HUES48 (cell line): ENCODE results near the gene CEL.
"Not testable (repeated sequence)": the region's sequence is repeated elsewhere in the genome, so short reads cannot be mapped to it uniquely, and the experiment has no call there.

Experiments used
- H3K27ac ChIP-seq: one replicate; pipeline ENCODE4 v1.7.0; 2013; ENCODE audit warnings: low read depth, low read length, inconsistent platforms
- H3K27me3 ChIP-seq: 2 replicates; pipeline ENCODE4 v1.6.1; 2013; ENCODE audit warnings: mild to moderate bottlenecking, low read length; ENCODE audit not compliant: control insufficient read depth, insufficient read depth
- H3K36me3 ChIP-seq: 2 replicates; pipeline ENCODE4 v1.6.1; 2013; ENCODE audit warnings: low read length; ENCODE audit not compliant: control insufficient read depth, insufficient read depth
- H3K4me1 ChIP-seq: 2 replicates; pipeline ENCODE4 v1.6.1; 2013; ENCODE audit warnings: mild to moderate bottlenecking, low read length; ENCODE audit not compliant: control insufficient read depth, insufficient read depth
- H3K4me3 ChIP-seq: 2 replicates; pipeline ENCODE4 v1.5.1; 2013; ENCODE audit warnings: mild to moderate bottlenecking, low read depth, low read length
- H3K9ac ChIP-seq: 2 replicates; pipeline ENCODE4 v1.6.1; 2013; ENCODE audit warnings: mild to moderate bottlenecking, low read depth, low read length, moderate library complexity
- H3K9me3 ChIP-seq: 2 replicates; pipeline ENCODE4 v1.6.1; 2013; ENCODE audit warnings: low read length; ENCODE audit not compliant: control insufficient read depth, insufficient read depth

Gene CEL

GRCh38 chr9:133061764-133062145 lies at the start of gene CEL:
CEL (plus strand) TSS chr9:133061981; CDS start chr9:133062003, 22 bp downstream.
- Histone ChIP-seq H3K36me3 (peaks cover 23% of the 10 kb centered on the region), H3K4me1 (peaks cover 24% of the 10 kb centered on the region), H3K27ac (peak within 1 kb of the TSS; percentile 66)
- not testable (repeated sequence) for H3K9me3 ChIP-seq, H3K4me3 ChIP-seq, H3K9ac ChIP-seq, H3K27me3 ChIP-seq

- no peak overlapping the region for H3K4me3 ChIP-seq
- 0 out of 2 replicates have a peak, but pooled peaks cover 6% of the 10 kb centered on the region for H3K27me3 ChIP-seq
- H3K9me3 ChIP-seq, result no peaks in the 10 kb centered on the region
- no peak overlapping the region for H3K27ac ChIP-seq
- no peaks in the 10 kb centered on the region for H3K36me3 ChIP-seq
- H3K4me1 ChIP-seq, result no peaks in the 10 kb centered on the region
- no peak overlapping the region for H3K9ac ChIP-seq
Observed at GRCh38 chr9:133014696-133015095, 47.1 kb upstream of the CEL start.

- no peaks in the 10 kb centered on the region for H3K36me3 ChIP-seq
- H3K9ac ChIP-seq, result no peak overlapping the region
- no peaks in the 10 kb centered on the region for H3K4me1 ChIP-seq
- no peaks in the 10 kb centered on the region for H3K9me3 ChIP-seq
- H3K27ac ChIP-seq, result no peak overlapping the region
- H3K27me3 ChIP-seq, result 0 out of 2 replicates have a peak, but pooled peaks cover 2% of the 10 kb centered on the region
- no peak overlapping the region for H3K4me3 ChIP-seq
Observed at GRCh38 chr9:133023117-133023890, 38.5 kb upstream of the CEL start.

- Histone ChIP-seq H3K36me3 (no peaks in the 10 kb centered on the region), H3K9ac (no peak overlapping the region), H3K27ac (no peak overlapping the region), H3K4me3 (no peak overlapping the region), H3K27me3 (0 out of 2 replicates have a peak, but pooled peaks cover 2% of the 10 kb centered on the region), H3K4me1 (no peaks in the 10 kb centered on the region), H3K9me3 (no peaks in the 10 kb centered on the region)
Observed at GRCh38 chr9:133026426-133026825, 35.4 kb upstream of the CEL start.

GRCh38 chr9:133027134-133027533 lies 34.6 kb upstream of the CEL start:
- Histone ChIP-seq H3K9me3 (no peaks in the 10 kb centered on the region), H3K36me3 (no peaks in the 10 kb centered on the region), H3K27me3 (no peaks in the 10 kb centered on the region), H3K4me1 (no peaks in the 10 kb centered on the region), H3K27ac (no peak overlapping the region), H3K9ac (no peak overlapping the region), H3K4me3 (no peak overlapping the region)

- peaks cover 2% of the 10 kb centered on the region; the same call in 1 of the 2 replicates for H3K36me3 ChIP-seq
- H3K27me3 ChIP-seq, result no peaks in the 10 kb centered on the region
- H3K4me3 ChIP-seq, result no peak overlapping the region
- no peaks in the 10 kb centered on the region for H3K4me1 ChIP-seq
- no peak overlapping the region for H3K27ac ChIP-seq
- H3K9me3 ChIP-seq, result no peaks in the 10 kb centered on the region
- no peak overlapping the region for H3K9ac ChIP-seq
Observed at GRCh38 chr9:133028221-133028620, 33.6 kb upstream of the CEL start.

- Histone ChIP-seq H3K4me1 (no peaks in the 10 kb centered on the region), H3K9ac (peak overlapping the region; percentile 55), H3K36me3 (peaks cover 6% of the 10 kb centered on the region), H3K9me3 (no peaks in the 10 kb centered on the region), H3K4me3 (peak overlapping the region; percentile 97), H3K27ac (peak overlapping the region; percentile 81), H3K27me3 (no peaks in the 10 kb centered on the region)
Observed at GRCh38 chr9:133029994-133030316, 31.8 kb upstream of the CEL start.

GRCh38 chr9:133030317-133031129 lies 31.3 kb upstream of the CEL start, which contains the start of gene GTF3C5:
GTF3C5 (plus strand) TSS chr9:133030997; CDS start chr9:133031012, 15 bp downstream.
- Histone ChIP-seq H3K9ac (peak within 1 kb of the TSS; percentile 95), H3K4me1 (no peaks in the 10 kb centered on the region), H3K27ac (peak within 1 kb of the TSS; percentile 93), H3K4me3 (peak within 1 kb of the TSS; percentile 97), H3K9me3 (no peaks in the 10 kb centered on the region), H3K36me3 (peaks cover 6% of the 10 kb centered on the region), H3K27me3 (no peaks in the 10 kb centered on the region)

GRCh38 chr9:133031130-133031422 lies 30.7 kb upstream of the CEL start:
- peak overlapping the region; percentile 97 for H3K4me3 ChIP-seq
- H3K36me3 ChIP-seq, result peaks cover 6% of the 10 kb centered on the region
- H3K9ac ChIP-seq, result peak overlapping the region; percentile 95
- H3K27me3 ChIP-seq, result no peaks in the 10 kb centered on the region
- H3K9me3 ChIP-seq, result no peaks in the 10 kb centered on the region
- no peaks in the 10 kb centered on the region for H3K4me1 ChIP-seq
- H3K27ac ChIP-seq, result peak overlapping the region; percentile 93

GRCh38 chr9:133031496-133031911 lies 30.3 kb upstream of the CEL start:
- H3K36me3 ChIP-seq, result peaks cover 6% of the 10 kb centered on the region
- no peaks in the 10 kb centered on the region for H3K4me1 ChIP-seq
- H3K4me3 ChIP-seq, result peak overlapping the region; percentile 97
- H3K27ac ChIP-seq, result peak overlapping the region; percentile 93
- peak overlapping the region; percentile 95 for H3K9ac ChIP-seq
- no peaks in the 10 kb centered on the region for H3K27me3 ChIP-seq
- no peaks in the 10 kb centered on the region for H3K9me3 ChIP-seq

GRCh38 chr9:133032171-133032570 lies 29.6 kb upstream of the CEL start:
- no peaks in the 10 kb centered on the region for H3K4me1 ChIP-seq
- no peaks in the 10 kb centered on the region for H3K9me3 ChIP-seq
- peak overlapping the region; percentile 23; the same call in 1 of the 2 replicates for H3K4me3 ChIP-seq
- H3K36me3 ChIP-seq, result peaks cover 6% of the 10 kb centered on the region
- no peaks in the 10 kb centered on the region for H3K27me3 ChIP-seq
- no peak overlapping the region for H3K9ac ChIP-seq
- no peak overlapping the region for H3K27ac ChIP-seq
